Activated naive CD8-positive, alpha-beta T cell (primary cell): ENCODE results near the gene HEXIM1.
A peak's percentile ranks its signal among the peaks of the same experiment; 100 is the strongest.

Source experiments
- H3K27ac Mint-ChIP-seq: one replicate; pipeline ENCODE4 v1.8.0; 2021; ENCODE audit warnings: mixed read lengths
- H3K27me3 Mint-ChIP-seq: one replicate; pipeline ENCODE4 v1.8.0; 2021; ENCODE audit warnings: mixed read lengths
- H3K36me3 Mint-ChIP-seq: one replicate; pipeline ENCODE4 v1.8.0; 2021; ENCODE audit warnings: mixed read lengths
- H3K4me1 Mint-ChIP-seq: one replicate; pipeline ENCODE4 v1.8.0; 2021; ENCODE audit warnings: low read depth, mixed read lengths
- H3K4me3 Mint-ChIP-seq: one replicate; pipeline ENCODE4 v1.8.0; 2021; ENCODE audit warnings: mild to moderate bottlenecking, mixed read lengths
- H3K9me3 Mint-ChIP-seq: one replicate; pipeline ENCODE4 v1.8.0; 2021; ENCODE audit warnings: low read depth, mixed read lengths

The HEXIM1 gene

DNA sequence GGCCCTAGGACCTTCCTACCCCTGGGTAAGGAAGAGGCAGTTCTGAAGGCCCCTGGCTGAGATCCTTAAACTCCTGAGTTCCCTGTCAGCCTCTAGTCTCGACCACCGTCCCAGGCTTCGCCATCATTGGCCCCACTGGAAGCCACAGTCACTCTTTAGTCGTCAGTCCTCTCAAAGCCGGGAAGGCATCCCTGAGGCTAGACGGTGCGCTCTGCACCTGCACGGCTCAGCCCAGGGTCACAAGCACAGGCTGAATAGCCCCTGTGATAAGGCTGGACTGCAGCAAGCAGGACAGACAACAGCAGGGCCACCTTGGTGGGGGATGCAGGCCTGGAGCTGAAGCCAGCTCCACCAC is 3.3 kb upstream of the HEXIM1 start:
- no peak overlapping the region for H3K27ac Mint-ChIP-seq
- H3K4me1 Mint-ChIP-seq: peaks cover 32% of the 10 kb centered on the region

DNA sequence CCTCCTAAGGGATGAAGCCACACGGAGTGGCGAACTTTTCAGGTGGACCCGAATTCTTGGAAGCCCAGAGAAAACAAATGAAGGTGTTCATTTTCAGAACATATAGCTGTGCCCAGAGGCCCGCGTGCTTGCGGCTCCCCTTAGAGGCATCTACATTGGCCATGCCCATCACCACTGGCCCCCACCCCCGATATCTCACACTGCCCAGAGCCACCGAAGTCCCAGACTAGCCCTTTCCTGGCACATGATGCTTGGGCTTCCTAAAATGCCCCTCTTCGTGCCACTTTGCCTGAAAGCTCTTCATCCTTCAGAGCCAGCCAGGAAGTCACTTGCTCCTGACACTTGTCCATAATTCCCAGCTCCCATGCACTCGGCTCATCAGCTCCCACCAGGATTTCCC is 2.1 kb upstream of the HEXIM1 start:
- Mint-ChIP-seq H3K4me3 (peak overlapping the region; percentile 94), H3K27ac (peak overlapping the region; percentile 100), H3K36me3 (peaks cover 2% of the 10 kb centered on the region), H3K9me3 (no peaks in the 10 kb centered on the region), H3K27me3 (no peaks in the 10 kb centered on the region), H3K4me1 (peaks cover 37% of the 10 kb centered on the region)

More for the DNA sequence above, 3.3 kb upstream of the HEXIM1 start:
- Mint-ChIP-seq H3K27me3 (no peaks in the 10 kb centered on the region), H3K36me3 (no peaks in the 10 kb centered on the region), H3K4me3 (no peak overlapping the region), H3K9me3 (no peaks in the 10 kb centered on the region)

DNA sequence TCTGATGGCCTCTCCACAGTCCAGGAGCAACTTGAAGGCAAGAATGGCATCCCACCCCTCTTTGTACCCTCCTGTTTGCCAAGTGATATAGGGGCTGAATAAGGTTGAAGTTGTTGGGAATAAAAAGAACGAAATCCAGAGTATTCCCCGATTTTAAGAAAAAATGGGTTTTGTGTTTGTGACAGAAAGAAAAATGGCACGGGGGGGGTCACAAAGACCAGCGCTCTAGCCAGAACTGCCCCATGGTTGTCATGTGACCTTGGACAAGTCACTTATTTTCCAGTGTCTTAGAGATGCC is 1.7 kb upstream of the HEXIM1 start:
- Mint-ChIP-seq H3K4me1 (peaks cover 40% of the 10 kb centered on the region), H3K27ac (peak overlapping the region; percentile 100), H3K27me3 (no peaks in the 10 kb centered on the region), H3K9me3 (no peaks in the 10 kb centered on the region), H3K4me3 (peak overlapping the region; percentile 94), H3K36me3 (peaks cover 4% of the 10 kb centered on the region)

GRCh38 chr17:45146890-45147580 is 1.2 kb upstream of the HEXIM1 start:
- peaks cover 43% of the 10 kb centered on the region for H3K4me1 Mint-ChIP-seq
- H3K27me3 Mint-ChIP-seq: no peaks in the 10 kb centered on the region
- peak overlapping the region; percentile 100 for H3K27ac Mint-ChIP-seq
- no peaks in the 10 kb centered on the region for H3K9me3 Mint-ChIP-seq
- peak overlapping the region; percentile 94 for H3K4me3 Mint-ChIP-seq
- H3K36me3 Mint-ChIP-seq: peaks cover 4% of the 10 kb centered on the region

- peaks cover 4% of the 10 kb centered on the region for H3K36me3 Mint-ChIP-seq
- H3K27me3 Mint-ChIP-seq: no peaks in the 10 kb centered on the region
- H3K4me3 Mint-ChIP-seq: peak overlapping the region; percentile 94
- peak overlapping the region; percentile 100 for H3K27ac Mint-ChIP-seq
- no peaks in the 10 kb centered on the region for H3K9me3 Mint-ChIP-seq
- H3K4me1 Mint-ChIP-seq: peaks cover 43% of the 10 kb centered on the region
Observed at GRCh38 chr17:45147581-45148182, 593 bp upstream of the HEXIM1 start.

DNA sequence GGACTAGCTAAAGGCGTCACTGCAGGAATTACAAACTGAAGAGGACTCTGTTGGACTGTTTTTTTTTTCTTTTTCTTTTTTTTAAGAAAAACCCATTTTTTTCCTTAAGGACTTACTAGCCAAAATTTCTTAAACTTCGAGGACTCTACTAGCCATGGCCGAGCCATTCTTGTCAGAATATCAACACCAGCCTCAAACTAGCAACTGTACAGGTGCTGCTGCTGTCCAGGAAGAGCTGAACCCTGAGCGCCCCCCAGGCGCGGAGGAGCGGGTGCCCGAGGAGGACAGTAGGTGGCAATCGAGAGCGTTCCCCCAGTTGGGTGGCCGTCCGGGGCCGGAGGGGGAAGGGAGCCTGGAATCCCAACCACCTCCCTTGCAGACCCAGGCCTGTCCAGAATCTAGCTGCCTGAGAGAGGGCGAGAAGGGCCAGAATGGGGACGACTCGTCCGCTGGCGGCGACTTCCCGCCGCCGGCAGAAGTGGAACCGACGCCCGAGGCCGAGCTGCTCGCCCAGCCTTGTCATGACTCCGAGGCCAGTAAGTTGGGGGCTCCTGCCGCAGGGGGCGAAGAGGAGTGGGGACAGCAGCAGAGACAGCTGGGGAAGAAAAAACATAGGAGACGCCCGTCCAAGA is 878 bp downstream of the HEXIM1 start:
- H3K4me3 Mint-ChIP-seq: peak overlapping the region; percentile 94
- peaks cover 4% of the 10 kb centered on the region for H3K36me3 Mint-ChIP-seq
- peaks cover 36% of the 10 kb centered on the region for H3K4me1 Mint-ChIP-seq

GRCh38 chr17:45149669-45150664 is 1.7 kb downstream of the HEXIM1 start:
- Mint-ChIP-seq H3K36me3 (peaks cover 4% of the 10 kb centered on the region), H3K27ac (peak overlapping the region; percentile 100), H3K4me1 (peaks cover 34% of the 10 kb centered on the region), H3K27me3 (no peaks in the 10 kb centered on the region), H3K4me3 (peak overlapping the region; percentile 94), H3K9me3 (no peaks in the 10 kb centered on the region)

More for the DNA sequence above, 878 bp downstream of the HEXIM1 start:
- peak overlapping the region; percentile 100 for H3K27ac Mint-ChIP-seq
- no peaks in the 10 kb centered on the region for H3K9me3 Mint-ChIP-seq
- no peaks in the 10 kb centered on the region for H3K27me3 Mint-ChIP-seq

- Mint-ChIP-seq H3K27me3 (no peaks in the 10 kb centered on the region), H3K36me3 (peaks cover 4% of the 10 kb centered on the region), H3K27ac (peak overlapping the region; percentile 86), H3K4me3 (peak overlapping the region; percentile 94), H3K9me3 (no peaks in the 10 kb centered on the region), H3K4me1 (peaks cover 34% of the 10 kb centered on the region)
Observed at GRCh38 chr17:45150911-45151809, 2.9 kb downstream of the HEXIM1 start.

- Mint-ChIP-seq H3K9me3 (no peaks in the 10 kb centered on the region), H3K4me1 (peaks cover 49% of the 10 kb centered on the region), H3K4me3 (no peak overlapping the region), H3K27ac (peak overlapping the region; percentile 72), H3K27me3 (no peaks in the 10 kb centered on the region), H3K36me3 (peaks cover 10% of the 10 kb centered on the region)
Observed at GRCh38 chr17:45155029-45155428, 6.8 kb downstream of the HEXIM1 start.

GRCh38 chr17:45155483-45155882 is 7.2 kb downstream of the HEXIM1 start:
- H3K27ac Mint-ChIP-seq: peak overlapping the region; percentile 72
- no peak overlapping the region for H3K4me3 Mint-ChIP-seq
- no peaks in the 10 kb centered on the region for H3K9me3 Mint-ChIP-seq
- no peaks in the 10 kb centered on the region for H3K27me3 Mint-ChIP-seq
- peaks cover 10% of the 10 kb centered on the region for H3K36me3 Mint-ChIP-seq
- H3K4me1 Mint-ChIP-seq: peaks cover 49% of the 10 kb centered on the region

- H3K27me3 Mint-ChIP-seq: no peaks in the 10 kb centered on the region
- H3K4me3 Mint-ChIP-seq: no peak overlapping the region
- peak overlapping the region; percentile 59 for H3K27ac Mint-ChIP-seq
- H3K4me1 Mint-ChIP-seq: peaks cover 44% of the 10 kb centered on the region
- peaks cover 8% of the 10 kb centered on the region for H3K36me3 Mint-ChIP-seq
- no peaks in the 10 kb centered on the region for H3K9me3 Mint-ChIP-seq
Observed at GRCh38 chr17:45156242-45156641, 8.0 kb downstream of the HEXIM1 start.

DNA sequence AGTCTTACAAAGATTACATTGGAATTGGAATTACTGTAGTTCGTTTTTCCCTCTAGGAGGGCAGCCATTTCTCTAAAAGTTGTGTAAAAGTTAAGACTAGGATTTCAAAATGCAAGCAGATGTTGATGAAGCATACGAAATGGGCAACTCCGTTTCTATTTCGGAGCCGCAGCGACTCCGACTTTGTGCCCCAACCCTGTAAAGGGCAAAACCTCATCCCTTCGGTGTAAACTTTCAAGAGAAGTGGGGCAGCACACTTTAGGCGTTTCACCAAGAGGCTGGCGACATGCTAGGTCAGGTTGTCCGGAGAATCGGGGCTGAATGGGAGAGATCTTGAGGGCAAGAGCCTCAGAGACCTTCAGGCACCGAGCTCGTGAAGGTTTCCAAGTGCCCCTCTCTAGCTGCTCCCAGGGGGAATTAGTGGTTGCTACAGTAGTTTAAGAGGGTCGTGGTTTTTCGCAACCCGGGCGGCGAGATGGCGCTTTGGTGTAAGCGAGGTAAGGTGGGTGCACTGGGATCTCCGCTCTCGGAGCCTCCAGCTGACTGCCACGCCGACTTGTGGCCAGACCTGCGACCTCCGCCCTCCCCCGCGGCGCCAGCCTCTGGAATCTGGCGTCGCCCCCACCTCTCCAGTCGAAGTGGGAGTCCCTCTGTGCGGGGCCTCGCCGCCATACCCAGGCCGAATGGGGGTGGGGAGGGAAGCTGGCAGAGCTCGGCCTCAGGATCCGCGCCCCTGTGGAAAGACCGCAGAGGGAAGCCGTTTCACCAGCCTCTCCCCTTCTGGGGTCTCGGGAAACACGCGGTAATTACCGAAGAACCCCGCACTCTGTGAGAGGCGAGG is 12.4 kb downstream of the HEXIM1 start:
- peaks cover 11% of the 10 kb centered on the region for H3K36me3 Mint-ChIP-seq
- peaks cover 43% of the 10 kb centered on the region for H3K4me1 Mint-ChIP-seq
- H3K27me3 Mint-ChIP-seq: no peaks in the 10 kb centered on the region
- H3K27ac Mint-ChIP-seq: peak overlapping the region; percentile 99
- peak overlapping the region; percentile 100 for H3K4me3 Mint-ChIP-seq
- no peaks in the 10 kb centered on the region for H3K9me3 Mint-ChIP-seq

DNA sequence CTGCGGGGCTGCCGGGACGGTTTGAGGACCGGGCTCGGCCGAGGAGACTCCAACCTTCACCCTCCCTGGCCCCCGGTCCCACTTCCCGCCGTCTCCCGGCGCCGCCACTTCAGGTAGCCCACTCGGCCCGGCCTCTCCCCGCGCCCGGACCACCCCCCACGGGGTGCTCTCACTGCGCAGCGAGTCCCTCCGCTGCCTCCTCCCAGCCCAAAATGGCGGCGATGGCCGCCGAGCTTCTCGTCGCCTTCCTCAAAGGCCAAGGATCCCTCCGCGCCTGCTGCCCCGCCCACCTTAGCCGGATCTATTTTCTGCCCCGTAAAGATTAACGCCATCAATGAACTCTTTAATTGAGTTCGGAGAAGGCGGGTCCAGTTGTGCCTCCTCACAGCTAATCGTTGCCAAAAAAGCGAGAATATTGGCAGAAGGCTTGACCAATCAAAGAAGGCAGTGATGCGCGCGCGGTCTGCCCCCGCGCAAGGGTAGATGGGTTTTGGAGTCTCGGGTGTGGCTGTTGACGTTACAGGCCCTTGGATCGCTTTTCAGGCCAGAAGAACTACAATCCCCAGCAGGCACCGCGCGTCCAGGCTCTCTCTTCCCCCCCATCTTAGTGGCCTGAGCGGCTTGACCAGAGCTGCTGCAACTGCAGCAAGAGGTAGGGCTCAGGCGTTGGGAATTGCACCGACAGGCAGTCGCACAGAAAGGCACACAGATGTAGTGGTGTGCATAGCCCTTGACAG is 13.2 kb downstream of the HEXIM1 start, which contains the start of gene HEXIM2:
HEXIM2 (plus strand) TSS at position 588 of the 737 bp plus-strand sequence. CDS start 919 bp downstream, outside the sequence.
- Mint-ChIP-seq H3K27me3 (no peaks in the 10 kb centered on the region), H3K27ac (peak within 1 kb of the TSS; percentile 99), H3K36me3 (peaks cover 8% of the 10 kb centered on the region), H3K4me1 (peaks cover 38% of the 10 kb centered on the region), H3K4me3 (peak within 1 kb of the TSS; percentile 100), H3K9me3 (no peaks in the 10 kb centered on the region)
